Lower leg skin (tissue), 4 donors: ENCODE measurements around the gene PLD5. TPM values are rescaled to one million over a fixed set of nuclear protein-coding genes. Genes with fewer than 3 reads are reported as not detected.

Experiments
- DNase-seq, 2 donors: peaks; one replicate each; pipeline ENCODE4 v3.0.0-alpha.2; 2019; ENCODE audit warnings: low spot score in 2 of 2
- H3K4me3 ChIP-seq: fragments of 200-600 bp; sonication (generic); 2 replicates; pipeline ENCODE4 v1.5.1; 2017; ENCODE audit warnings: mild to moderate bottlenecking, low read depth; ENCODE audit not compliant: poor library complexity, severe bottlenecking
- CTCF ChIP-seq, 3 donors: fragments of 450-650 bp; IDR thresholded peaks; one replicate each; pipeline ENCODE4 v1.5.1; 2016; ENCODE audit warnings: antibody characterized with exemption in 3 of 3, mild to moderate bottlenecking in 3 of 3, moderate library complexity in 2 of 3
- POLR2A ChIP-seq, 2 donors: fragments of 450-650 bp; IDR thresholded peaks; one replicate each; pipeline ENCODE4 v1.6.1; 2016 to 2017; ENCODE audit warnings: antibody characterized with exemption in 2 of 2, mild to moderate bottlenecking in 1 of 2, moderate library complexity in 1 of 2
- WGBS, 2 donors: methylation state at CpG; one replicate each; pipeline ENCODE4 v1.1.5; 2018; 5-methylcytosine and 5-hydroxymethylcytosine counted together
- intact Hi-C: fragments of 100-400 bp; cut with DNase I; formaldehyde crosslinking; loops from one replicate; pipeline ENCODE4 v1.15.0; 2023; ENCODE audit warnings: low total_unique reads
- total RNA-seq, 4 donors: library from RNA; depleted of rRNA; stranded (reverse); fragments of >200 nt; gene quantifications; one replicate each; pipeline ENCODE4 v1.1.0, GENCODE V29; 2016

PLD5 gene
- total RNA-seq, 4 donors from 2014 or later = 0.17 to 0.32 (median 0.25) TPM; not detected in 1

DNA sequence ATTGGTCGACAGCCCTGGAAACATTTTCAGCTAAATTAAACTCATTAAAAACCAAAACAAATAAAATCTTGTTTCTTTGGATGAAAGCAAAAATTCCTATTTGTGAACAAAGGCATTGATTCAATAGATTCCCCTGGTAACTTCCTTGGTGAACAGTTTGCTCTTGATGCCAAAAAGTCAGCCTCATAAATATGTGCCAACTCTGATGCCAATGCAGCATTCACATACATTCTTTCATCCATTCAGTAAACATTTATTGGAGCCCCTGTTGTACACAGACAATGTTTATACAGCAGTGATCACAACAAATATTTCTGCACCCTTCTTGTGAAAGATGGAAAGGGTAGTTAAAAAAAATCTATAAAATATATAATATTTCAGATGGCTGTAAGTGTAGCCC is 107.8 kb downstream of the PLD5 start:
- 54 to 69% methylated on average over 1 of the region's 1 CpG for WGBS, 2 donors
- DNase-seq = no peak
- intact Hi-C loops = no loop called here
- no peak for TF ChIP-seq POLR2A (IDR thresholded peaks at IDR 0.05)
- H3K4me3 ChIP-seq = no peak overlapping the region

DNA sequence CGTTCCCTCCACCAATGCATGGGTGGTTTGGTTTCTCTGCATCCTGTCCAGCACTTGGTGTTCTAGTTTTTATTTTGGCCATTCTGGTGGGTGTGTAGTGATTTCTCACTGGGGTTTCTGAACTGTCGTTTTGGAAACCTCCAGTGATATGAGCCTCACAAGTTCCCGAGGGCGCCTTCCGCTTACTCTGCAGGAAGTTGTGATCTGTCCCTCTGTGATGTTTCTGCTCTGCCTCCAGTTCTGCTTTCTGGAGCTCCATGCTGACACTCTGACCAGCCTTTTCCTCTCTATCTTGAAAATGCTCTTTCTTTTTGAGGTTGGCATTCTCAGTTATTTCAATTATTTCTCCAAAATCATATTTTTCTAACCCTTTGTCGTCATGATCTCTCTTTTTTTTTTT is 111.6 kb downstream of the PLD5 start:
- TF ChIP-seq POLR2A (IDR thresholded peaks at IDR 0.05) (no peak), CTCF (IDR thresholded peaks at IDR 0.05) (no peak)
- no peak overlapping the region for H3K4me3 ChIP-seq
- DNase-seq = no peak
- WGBS, 2 donors = 65 to 68% methylated on average over 6 of the region's 6 CpGs
- intact Hi-C loops = no loop called here

DNA sequence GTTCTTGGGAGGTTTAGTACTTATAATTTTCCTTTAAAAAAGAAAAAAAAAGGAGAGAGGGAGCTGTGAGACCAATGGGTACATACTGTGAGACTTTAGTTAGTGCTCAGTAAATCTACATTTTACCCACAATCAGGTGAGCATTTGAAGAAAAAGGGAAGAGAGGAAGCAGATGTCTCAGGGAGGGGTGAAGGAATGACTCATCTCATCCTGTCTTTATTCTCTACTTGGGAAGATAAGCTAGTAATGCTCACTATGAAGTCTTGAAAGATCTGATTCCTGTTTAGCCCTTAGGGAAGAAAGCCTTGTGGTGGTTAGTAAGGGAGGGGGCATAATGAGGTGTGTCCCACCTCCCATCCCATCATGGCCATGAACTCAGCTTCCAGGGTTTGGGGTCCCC is 112.6 kb downstream of the PLD5 start:
- intact Hi-C loops = no loop called here
- no peak for DNase-seq
- no peak overlapping the region for H3K4me3 ChIP-seq
- no peak for TF ChIP-seq CTCF (IDR thresholded peaks at IDR 0.05)
- TF ChIP-seq POLR2A (IDR thresholded peaks at IDR 0.05) = no peak

GRCh38 chr1:242405947-242406346 is 118.5 kb downstream of the PLD5 start:
- TF ChIP-seq POLR2A (IDR thresholded peaks at IDR 0.05) (no peak), CTCF (IDR thresholded peaks at IDR 0.05) (no peak)
- WGBS, 2 donors = 63 to 66% methylated on average over 2 of the region's 2 CpGs
- DNase-seq = no peak
- intact Hi-C loops = no loop called here
- H3K4me3 ChIP-seq = no peak overlapping the region

DNA sequence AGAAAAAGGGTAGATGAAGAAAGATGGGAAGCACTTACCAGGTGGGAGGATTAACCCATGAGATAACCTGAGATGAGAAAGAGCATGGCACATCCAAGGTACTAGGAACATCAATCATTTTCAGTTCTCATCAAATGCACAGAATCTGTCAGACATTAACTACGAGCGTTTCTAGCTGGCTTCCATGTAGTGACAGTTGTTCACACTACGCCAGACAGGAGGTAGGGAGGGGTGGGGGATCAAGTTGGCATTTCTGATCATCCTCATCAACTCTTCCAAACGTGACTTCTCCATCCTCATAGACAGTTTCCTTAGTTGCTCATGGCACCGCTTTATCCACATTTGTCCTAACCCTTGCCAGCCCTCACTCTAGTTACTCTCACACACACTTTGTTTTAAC is 120.2 kb downstream of the PLD5 start:
- intact Hi-C loops = no loop called here
- 68 to 87% methylated on average over 5 of the region's 5 CpGs for WGBS, 2 donors
- H3K4me3 ChIP-seq = no peak overlapping the region
- DNase-seq = no peak
- TF ChIP-seq CTCF (IDR thresholded peaks at IDR 0.05) (no peak), POLR2A (IDR thresholded peaks at IDR 0.05) (no peak)

GRCh38 chr1:242402956-242403355 is 121.5 kb downstream of the PLD5 start:
- TF ChIP-seq CTCF (IDR thresholded peaks at IDR 0.05) (no peak), POLR2A (IDR thresholded peaks at IDR 0.05) (no peak)
- 47 to 53% methylated on average over 5 of the region's 5 CpGs for WGBS, 2 donors
- intact Hi-C loops = no loop called here
- DNase-seq = no peak
- no peak overlapping the region for H3K4me3 ChIP-seq
